Keratinocyte (primary cell): ENCODE results near the gene EPHA6. TPM values are rescaled to one million over a fixed set of nuclear protein-coding genes. Genes with fewer than 3 reads are reported as not detected.

Experiments used
- DNase-seq: peaks from one replicate; pipeline ENCODE4 v3.0.0-alpha.2; 2011; ENCODE audit warnings: low read depth, missing footprints, low spot score
- FAIRE-seq: peaks from 2 replicates; lab custom pipeline; 2011; peaks lifted over from hg19 to GRCh38; lab: Jason Lieb, UNC
- H2AFZ ChIP-seq: 2 replicates; pipeline ENCODE4 v1.6.0; 2012; ENCODE audit warnings: low read length, control low read depth, inconsistent platforms; ENCODE audit not compliant: control insufficient read depth
- H3K27ac ChIP-seq: 2 replicates; pipeline ENCODE4 v1.5.1; 2011; ENCODE audit warnings: low read length; ENCODE audit not compliant: control insufficient read depth, insufficient read depth
- H3K27me3 ChIP-seq: 3 replicates; pipeline ENCODE4 v1.6.0; 2011; ENCODE audit warnings: low read length; ENCODE audit not compliant: control insufficient read depth, insufficient read depth; ENCODE audit errors: extremely low read depth
- H3K36me3 ChIP-seq, 2 experiments: 2 replicates in 1 of 2; 3 replicates in 1 of 2; pipeline ENCODE4 v1.5.1; 2011; ENCODE audit warnings: low read length in 2 of 2, mild to moderate bottlenecking in 1 of 2; ENCODE audit not compliant: control insufficient read depth in 2 of 2, insufficient read depth in 2 of 2; ENCODE audit errors: extremely low read depth in 1 of 2
- H3K4me1 ChIP-seq: 3 replicates; pipeline ENCODE4 v1.5.1; 2011; ENCODE audit warnings: low read length; ENCODE audit not compliant: control insufficient read depth, insufficient read depth; ENCODE audit errors: extremely low read depth
- H3K4me2 ChIP-seq: 3 replicates; pipeline ENCODE4 v1.6.0; 2011; ENCODE audit warnings: low read depth, low read length; ENCODE audit not compliant: control insufficient read depth, insufficient read depth; ENCODE audit errors: extremely low read depth
- H3K4me3 ChIP-seq, 3 experiments: fragments of 200-600 bp in 1 of 3; sonication (generic) in 1 of 3; 2 replicates in 2 of 3; 3 replicates in 1 of 3; pipeline ENCODE4 v1.5.1; 2011 to 2016; ENCODE audit warnings: low read length in 3 of 3, mild to moderate bottlenecking in 3 of 3, control low read depth in 2 of 3, inconsistent platforms in 1 of 3, low read depth in 1 of 3, mixed read lengths in 1 of 3, mixed run types in 1 of 3, moderate library complexity in 1 of 3; ENCODE audit not compliant: control insufficient read depth in 2 of 3, insufficient read depth in 2 of 3; ENCODE audit errors: extremely low read depth in 1 of 3
- H3K79me2 ChIP-seq: 2 replicates; pipeline ENCODE4 v1.6.0; 2012; ENCODE audit warnings: low read length; ENCODE audit not compliant: control insufficient read depth, insufficient read depth
- H3K9ac ChIP-seq: 3 replicates; pipeline ENCODE4 v1.6.0; 2011; ENCODE audit warnings: low read length; ENCODE audit not compliant: control insufficient read depth, insufficient read depth; ENCODE audit errors: extremely low read depth
- H3K9me1 ChIP-seq: 3 replicates; pipeline ENCODE4 v1.6.0; 2011; ENCODE audit warnings: low read length; ENCODE audit not compliant: control insufficient read depth, insufficient read depth; ENCODE audit errors: extremely low read depth
- H3K9me3 ChIP-seq: 2 replicates; pipeline ENCODE4 v1.5.1; 2012; ENCODE audit warnings: low read depth, low read length; ENCODE audit not compliant: control insufficient read depth
- H4K20me1 ChIP-seq: 3 replicates; pipeline ENCODE4 v1.6.0; 2011; ENCODE audit warnings: low read length; ENCODE audit not compliant: control insufficient read depth, insufficient read depth; ENCODE audit errors: extremely low read depth
- EZH2 ChIP-seq: IDR thresholded peaks from one replicate; pipeline ENCODE4 v1.6.1; 2012; ENCODE audit warnings: inconsistent platforms, mild to moderate bottlenecking, low read length, moderate library complexity
- dilution Hi-C: fragments of 300-500 bp; cut with MboI; formaldehyde crosslinking; loops from one replicate; pipeline ENCODE4 v1.7.0; 2020; ENCODE audit warnings: low sequenced_read_pairs; ENCODE audit not compliant: extremely low pct_ligation_motif_present
- polyA plus RNA-seq, 5 experiments: library from polyadenylated mRNA; depleted of rRNA in 3 of 5; stranded (reverse) in 3 of 5; stranded (forward) in 1 of 5; unstranded in 1 of 5; fragments of >200 nt; gene quantifications; 1 replicate in 1 of 5; 2 replicates in 3 of 5; 3 replicates in 1 of 5; pipeline versions ENCODE4 v1.2.1 to v1.2.3, GENCODE V29; 2011 to 2012; ENCODE audit warnings: missing spikeins in 2 of 5, low read depth in 1 of 5, low replicate concordance in 1 of 5
- TF ChIP-seq, protein P1 (sequence below), 3 experiments: IDR thresholded peaks in 1 of 3; conservative IDR thresholded peaks in 1 of 3; optimal IDR thresholded peaks in 1 of 3; 2 replicates in 2 of 3; 3 replicates in 1 of 3; pipeline versions ENCODE3 to v1.5.1; 2011; ENCODE audit warnings: low read length in 3 of 3, mild to moderate bottlenecking in 3 of 3, moderate library complexity in 2 of 3, control low read depth in 1 of 3, inconsistent platforms in 1 of 3; ENCODE audit not compliant: insufficient read depth in 2 of 3; ENCODE audit errors: extremely low read depth in 1 of 3

The EPHA6 gene
- polyA plus RNA-seq, 1 donor (not counting 4 experiments of a cell fraction or from before 2014, with no cell fraction given): not detected

DNA sequence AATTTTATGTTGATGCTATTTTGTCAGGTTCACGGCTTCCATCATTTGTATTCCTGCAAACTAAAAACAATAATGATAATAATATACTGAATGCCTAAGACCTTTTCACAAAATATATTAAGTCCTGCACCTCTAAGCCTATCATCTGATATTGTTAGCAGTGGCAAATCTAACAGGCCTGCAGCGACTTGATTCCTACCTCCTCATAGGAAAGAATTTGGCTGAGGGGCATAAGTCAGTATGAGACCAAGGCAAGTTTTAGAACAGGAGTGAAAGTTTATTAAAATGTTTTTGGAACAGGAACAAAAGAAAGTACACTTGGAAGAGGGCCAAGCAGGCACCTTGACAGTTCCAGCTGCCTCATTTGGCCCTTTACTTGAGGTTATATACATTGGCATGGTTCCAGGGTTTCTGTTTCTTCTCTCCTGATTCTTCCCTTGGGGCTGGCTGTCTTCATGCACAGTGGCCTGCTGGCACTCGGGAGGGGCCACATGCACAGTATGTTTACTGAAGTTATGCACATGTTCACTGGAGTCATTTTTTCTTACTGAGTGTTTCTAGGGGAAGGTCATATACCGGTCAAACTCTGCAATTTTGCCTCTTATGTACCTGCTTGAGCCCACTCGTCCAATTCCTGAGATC is 418.1 kb downstream of the EPHA6 start:
- Histone ChIP-seq H3K9me3 (no peaks in the 10 kb centered on the region), H3K27ac (no peak overlapping the region), H3K27me3 (no peaks in the 10 kb centered on the region), H3K9me1 (no peaks in the 10 kb centered on the region), H3K79me2 (no peaks in the 10 kb centered on the region), H3K9ac (no peak overlapping the region), H4K20me1 (no peaks in the 10 kb centered on the region), H3K36me3 (no peaks in the 10 kb centered on the region), H3K4me1 (no peaks in the 10 kb centered on the region), H3K4me2 (no peak overlapping the region), H2AFZ (no peak overlapping the region), H3K4me3 (no peak overlapping the region)
- FAIRE-seq (no peak), DNase-seq (no peak)
- dilution Hi-C loops: no loop called here
- TF ChIP-seq, protein P1, sequence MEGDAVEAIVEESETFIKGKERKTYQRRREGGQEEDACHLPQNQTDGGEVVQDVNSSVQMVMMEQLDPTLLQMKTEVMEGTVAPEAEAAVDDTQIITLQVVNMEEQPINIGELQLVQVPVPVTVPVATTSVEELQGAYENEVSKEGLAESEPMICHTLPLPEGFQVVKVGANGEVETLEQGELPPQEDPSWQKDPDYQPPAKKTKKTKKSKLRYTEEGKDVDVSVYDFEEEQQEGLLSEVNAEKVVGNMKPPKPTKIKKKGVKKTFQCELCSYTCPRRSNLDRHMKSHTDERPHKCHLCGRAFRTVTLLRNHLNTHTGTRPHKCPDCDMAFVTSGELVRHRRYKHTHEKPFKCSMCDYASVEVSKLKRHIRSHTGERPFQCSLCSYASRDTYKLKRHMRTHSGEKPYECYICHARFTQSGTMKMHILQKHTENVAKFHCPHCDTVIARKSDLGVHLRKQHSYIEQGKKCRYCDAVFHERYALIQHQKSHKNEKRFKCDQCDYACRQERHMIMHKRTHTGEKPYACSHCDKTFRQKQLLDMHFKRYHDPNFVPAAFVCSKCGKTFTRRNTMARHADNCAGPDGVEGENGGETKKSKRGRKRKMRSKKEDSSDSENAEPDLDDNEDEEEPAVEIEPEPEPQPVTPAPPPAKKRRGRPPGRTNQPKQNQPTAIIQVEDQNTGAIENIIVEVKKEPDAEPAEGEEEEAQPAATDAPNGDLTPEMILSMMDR (optimal IDR thresholded peaks at IDR 0.05 in 1 of 3, IDR thresholded peaks at IDR 0.05 in 1 of 3, conservative IDR thresholded peaks at IDR 0.05 in 1 of 3; ENCODE audit: extremely low read depth in 1 of 3, insufficient read depth in 2 of 3, low read length in 3 of 3): no peak
- TF ChIP-seq EZH2: no peak

DNA sequence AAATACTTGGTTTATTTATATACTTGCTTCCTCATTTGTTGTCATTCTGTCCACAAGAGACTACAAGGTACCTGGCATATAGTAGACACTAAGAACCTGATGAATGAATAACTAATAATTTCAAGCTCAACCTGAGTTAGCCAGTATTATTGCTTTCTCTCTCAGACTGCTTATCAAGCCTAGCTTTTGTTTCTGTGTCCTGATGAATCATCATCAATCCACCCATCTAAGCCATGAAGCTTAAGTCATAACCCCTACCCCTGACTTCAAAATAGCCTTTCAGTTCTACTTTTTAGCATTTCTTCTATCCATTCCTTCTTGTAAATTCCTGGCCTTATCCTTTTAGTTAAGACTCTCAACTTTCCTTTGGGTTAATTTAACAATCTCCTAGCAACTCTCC is 420.8 kb downstream of the EPHA6 start:
- DNase-seq (no peak), FAIRE-seq (no peak)
- dilution Hi-C loops: no loop called here
- H3K27me3 ChIP-seq: no peaks in the 10 kb centered on the region
- no peak overlapping the region for H3K4me3 ChIP-seq
- H2AFZ ChIP-seq: no peak overlapping the region
- H3K9me3 ChIP-seq: no peaks in the 10 kb centered on the region
- H3K4me2 ChIP-seq: no peak overlapping the region
- TF ChIP-seq, protein P1 (optimal IDR thresholded peaks at IDR 0.05 in 1 of 3, IDR thresholded peaks at IDR 0.05 in 1 of 3, conservative IDR thresholded peaks at IDR 0.05 in 1 of 3; ENCODE audit: extremely low read depth in 1 of 3, insufficient read depth in 2 of 3, low read length in 3 of 3): no peak
- no peak for TF ChIP-seq EZH2
- no peaks in the 10 kb centered on the region for H3K4me1 ChIP-seq
- no peaks in the 10 kb centered on the region for H4K20me1 ChIP-seq
- no peaks in the 10 kb centered on the region for H3K36me3 ChIP-seq
- H3K79me2 ChIP-seq: no peaks in the 10 kb centered on the region
- H3K9me1 ChIP-seq: no peaks in the 10 kb centered on the region
- no peak overlapping the region for H3K9ac ChIP-seq
- H3K27ac ChIP-seq: no peak overlapping the region
